ENCODE measurements around the gene RDM1. TPM values are rescaled to one million over a fixed set of nuclear protein-coding genes. Genes with fewer than 3 reads are reported as not detected.

Gene RDM1
- total and polyA plus RNA-seq, 2 experiments from 2014 or later = 3.9 to 8.8 TPM

GRCh38 chr17:35903451-35903850 lies 27.1 kb downstream of the RDM1 start:
- peaks cover 5% of the 10 kb centered on the region; the same call in 1 of the 3 replicates for H3K9me3 Mint-ChIP-seq
- DNase-seq (ENCODE audit: low spot score) (no peak), ATAC-seq (no peak)
- Histone ChIP-seq H3F3A (replicated peaks; ENCODE audit: low read depth) (no peaks in the 10 kb centered on the region), H3K9me2 (ENCODE audit: insufficient read depth) (no peaks in the 10 kb centered on the region), H3K4me1 (ENCODE audit: insufficient read depth) (no peaks in the 10 kb centered on the region), H3K79me2 (replicated peaks; ENCODE audit: insufficient read depth) (no peaks in the 10 kb centered on the region), H3K27ac (ENCODE audit: low read depth) (no peak overlapping the region), H3K36me3 (ENCODE audit: insufficient read depth) (no peaks in the 10 kb centered on the region; the same call in 1 of the 2 replicates), H3K27me3 (ENCODE audit: insufficient read depth) (no peaks in the 10 kb centered on the region), H4K20me1 (replicated peaks; ENCODE audit: insufficient read depth) (no peaks in the 10 kb centered on the region), H3K4me2 (no peak overlapping the region), H2AFZ (no peak overlapping the region), H3K4me3 (no peak overlapping the region)
- H3K4me1 Mint-ChIP-seq = no peaks in the 10 kb centered on the region
- TF ChIP-seq ZNF462 (CRISPR knock-in tag; IDR thresholded peaks at IDR 0.05) (no peak), EZH2phosphoT487 (IDR thresholded peaks at IDR 0.05; ENCODE audit: unreplicated experiment) (no peak)
- H3K27me3 Mint-ChIP-seq (ENCODE audit: insufficient read depth, low read depth, poor library complexity) = peaks cover 1% of the 10 kb centered on the region
- 0 out of 3 replicates have a peak, but pooled peaks cover 4% of the 10 kb centered on the region for H3K36me3 Mint-ChIP-seq (ENCODE audit: low read depth)
- no peak overlapping the region for H3K4me3 Mint-ChIP-seq
- H3K27ac Mint-ChIP-seq = no peak overlapping the region

GRCh38 chr17:35901631-35902175 lies 28.9 kb downstream of the RDM1 start:
- H3K36me3 ChIP-seq (ENCODE audit: insufficient read depth) = no peaks in the 10 kb centered on the region; the same call in 1 of the 2 replicates
- 0 out of 3 replicates have a peak, but pooled peaks cover 4% of the 10 kb centered on the region for H3K36me3 Mint-ChIP-seq (ENCODE audit: low read depth)
- no peak overlapping the region for H3K4me2 ChIP-seq
- no peaks in the 10 kb centered on the region for H3F3A ChIP-seq (replicated peaks; ENCODE audit: low read depth)
- H3K9me2 ChIP-seq (ENCODE audit: insufficient read depth) = no peaks in the 10 kb centered on the region
- no peaks in the 10 kb centered on the region for H3K79me2 ChIP-seq (replicated peaks; ENCODE audit: insufficient read depth)
- H3K27ac ChIP-seq (ENCODE audit: low read depth) = no peak overlapping the region
- H3K27me3 Mint-ChIP-seq (ENCODE audit: insufficient read depth, low read depth, poor library complexity) = peaks cover 4% of the 10 kb centered on the region
- H4K20me1 ChIP-seq (replicated peaks; ENCODE audit: insufficient read depth) = no peaks in the 10 kb centered on the region
- no peaks in the 10 kb centered on the region for H3K27me3 ChIP-seq (ENCODE audit: insufficient read depth)
- DNase-seq (ENCODE audit: low spot score) = no peak
- no peaks in the 10 kb centered on the region; the same call in 2 of the 3 replicates for H3K9me3 Mint-ChIP-seq
- ATAC-seq = no peak
- no peaks in the 10 kb centered on the region for H3K4me1 Mint-ChIP-seq
- no peak overlapping the region for H3K4me3 Mint-ChIP-seq
- H3K27ac Mint-ChIP-seq = no peak overlapping the region
- no peak overlapping the region for H2AFZ ChIP-seq
- H3K4me1 ChIP-seq (ENCODE audit: insufficient read depth) = no peaks in the 10 kb centered on the region
- no peak overlapping the region for H3K4me3 ChIP-seq
- TF ChIP-seq, protein P1, sequence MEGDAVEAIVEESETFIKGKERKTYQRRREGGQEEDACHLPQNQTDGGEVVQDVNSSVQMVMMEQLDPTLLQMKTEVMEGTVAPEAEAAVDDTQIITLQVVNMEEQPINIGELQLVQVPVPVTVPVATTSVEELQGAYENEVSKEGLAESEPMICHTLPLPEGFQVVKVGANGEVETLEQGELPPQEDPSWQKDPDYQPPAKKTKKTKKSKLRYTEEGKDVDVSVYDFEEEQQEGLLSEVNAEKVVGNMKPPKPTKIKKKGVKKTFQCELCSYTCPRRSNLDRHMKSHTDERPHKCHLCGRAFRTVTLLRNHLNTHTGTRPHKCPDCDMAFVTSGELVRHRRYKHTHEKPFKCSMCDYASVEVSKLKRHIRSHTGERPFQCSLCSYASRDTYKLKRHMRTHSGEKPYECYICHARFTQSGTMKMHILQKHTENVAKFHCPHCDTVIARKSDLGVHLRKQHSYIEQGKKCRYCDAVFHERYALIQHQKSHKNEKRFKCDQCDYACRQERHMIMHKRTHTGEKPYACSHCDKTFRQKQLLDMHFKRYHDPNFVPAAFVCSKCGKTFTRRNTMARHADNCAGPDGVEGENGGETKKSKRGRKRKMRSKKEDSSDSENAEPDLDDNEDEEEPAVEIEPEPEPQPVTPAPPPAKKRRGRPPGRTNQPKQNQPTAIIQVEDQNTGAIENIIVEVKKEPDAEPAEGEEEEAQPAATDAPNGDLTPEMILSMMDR (conservative IDR thresholded peaks at IDR 0.05; ENCODE audit: low read depth in 2 of 2) = no peak
- TF ChIP-seq ZNF462 (CRISPR knock-in tag; IDR thresholded peaks at IDR 0.05) = no peak
